ENCODE data around the gene RAB9B. TPM values are rescaled to one million over a fixed set of nuclear protein-coding genes. Genes with fewer than 3 reads are reported as not detected.

Gene RAB9B
- total RNA-seq, 1 experiment from 2014 or later: 0.05 TPM

DNA sequence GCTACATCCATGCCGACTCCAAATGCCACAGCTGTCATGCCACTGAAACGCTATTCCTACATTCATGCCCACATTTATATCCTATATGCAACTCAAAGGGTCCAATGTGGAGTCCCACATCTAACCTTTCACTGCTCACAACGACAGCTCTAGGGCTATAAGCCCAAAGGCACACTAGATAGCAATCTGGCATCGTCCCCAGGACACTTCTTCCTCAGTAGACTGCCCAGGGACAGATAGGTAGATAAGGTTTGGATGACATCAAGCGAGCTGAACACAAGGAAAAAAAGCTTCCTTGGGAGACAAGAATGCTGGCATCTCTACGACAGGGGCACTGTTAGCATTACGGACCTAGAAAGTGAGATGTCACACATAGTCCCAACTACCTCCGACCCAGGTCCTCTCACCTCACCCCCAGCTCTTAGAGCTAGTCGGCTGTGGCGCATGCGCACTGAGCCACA lies 685 bp downstream of the RAB9B start:
- H3K4me1 ChIP-seq (ENCODE audit: control insufficient read depth in 1 of 2, insufficient read depth in 2 of 2, low read length in 2 of 2): no peaks in the 10 kb centered on the region
- ChIA-PET CTCF (interaction anchor here (1.5 kb wide), 1 partner anchor 14 kb away, joined by 4 read pairs; no protein-coding TSS in a partner anchor), POLR2A (no interaction called here), RAD21 (ENCODE audit: low non-redundant PET in 1 of 2, low total read pairs in 2 of 2, uncharacterized antibody in 2 of 2, unreplicated experiment in 2 of 2) (no interaction called here)
- H3K27ac ChIP-seq (ENCODE audit: low read depth, low read length): no peak overlapping the region
- intact Hi-C loops (cut with micrococcal nuclease): no loop called here
- no peak overlapping the region for H2AFZ ChIP-seq (ENCODE audit: low read depth, low read length, poor library complexity, severe bottlenecking)
- H3K27me3 ChIP-seq (ENCODE audit: insufficient read depth, low read length): 0 out of 2 replicates have a peak, but pooled peaks cover 10% of the 10 kb centered on the region
- H3K9me3 ChIP-seq (ENCODE audit: control insufficient read depth in 1 of 2, insufficient read depth in 1 of 2, low read depth in 1 of 2, low read length in 2 of 2): no peaks in the 10 kb centered on the region
- no peaks in the 10 kb centered on the region for H3K79me2 ChIP-seq (ENCODE audit: insufficient read depth, low read length)
- DNase-seq (ENCODE audit: low read depth, low spot score) (no peak), ATAC-seq (no peak)
- no TSS peak for BruUV-seq (replicated peaks)
- no peaks in the 10 kb centered on the region for H4K20me1 ChIP-seq (ENCODE audit: insufficient read depth)
- H3K4me2 ChIP-seq (ENCODE audit: low read length): no peak overlapping the region
- H3K4me3 ChIP-seq (replicated peaks in 1 of 2; ENCODE audit: low read depth in 1 of 2, low read length in 2 of 2): no peak overlapping the region
- H3K9me2 ChIP-seq (ENCODE audit: insufficient read depth): no peaks in the 10 kb centered on the region
- TF ChIP-seq POLR2AphosphoS5 (IDR thresholded peaks at IDR 0.05; ENCODE audit: low read depth, low read length) (no peak), CEBPB (IDR thresholded peaks at IDR 0.05; ENCODE audit: low read depth) (no peak), EGR1 (IDR thresholded peaks at IDR 0.05; ENCODE audit: low read depth) (no peak), FOSL1 (IDR thresholded peaks at IDR 0.05; ENCODE audit: low read depth) (no peak), CBX3 (IDR thresholded peaks at IDR 0.05; ENCODE audit: low read depth) (no peak), SIN3A (IDR thresholded peaks at IDR 0.05; ENCODE audit: low read depth) (no peak), SRF (IDR thresholded peaks at IDR 0.05; ENCODE audit: low read depth) (no peak), ZNF274 (IDR thresholded peaks at IDR 0.05; ENCODE audit: low read depth, low read length) (no peak), ELF1 (IDR thresholded peaks at IDR 0.05; ENCODE audit: borderline replicate concordance, low read depth) (no peak), JUND (IDR thresholded peaks at IDR 0.05) (no peak)
- TF ChIP-seq, protein P1, sequence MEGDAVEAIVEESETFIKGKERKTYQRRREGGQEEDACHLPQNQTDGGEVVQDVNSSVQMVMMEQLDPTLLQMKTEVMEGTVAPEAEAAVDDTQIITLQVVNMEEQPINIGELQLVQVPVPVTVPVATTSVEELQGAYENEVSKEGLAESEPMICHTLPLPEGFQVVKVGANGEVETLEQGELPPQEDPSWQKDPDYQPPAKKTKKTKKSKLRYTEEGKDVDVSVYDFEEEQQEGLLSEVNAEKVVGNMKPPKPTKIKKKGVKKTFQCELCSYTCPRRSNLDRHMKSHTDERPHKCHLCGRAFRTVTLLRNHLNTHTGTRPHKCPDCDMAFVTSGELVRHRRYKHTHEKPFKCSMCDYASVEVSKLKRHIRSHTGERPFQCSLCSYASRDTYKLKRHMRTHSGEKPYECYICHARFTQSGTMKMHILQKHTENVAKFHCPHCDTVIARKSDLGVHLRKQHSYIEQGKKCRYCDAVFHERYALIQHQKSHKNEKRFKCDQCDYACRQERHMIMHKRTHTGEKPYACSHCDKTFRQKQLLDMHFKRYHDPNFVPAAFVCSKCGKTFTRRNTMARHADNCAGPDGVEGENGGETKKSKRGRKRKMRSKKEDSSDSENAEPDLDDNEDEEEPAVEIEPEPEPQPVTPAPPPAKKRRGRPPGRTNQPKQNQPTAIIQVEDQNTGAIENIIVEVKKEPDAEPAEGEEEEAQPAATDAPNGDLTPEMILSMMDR (IDR thresholded peaks at IDR 0.05 in 2 of 3, conservative IDR thresholded peaks at IDR 0.05 in 1 of 3; ENCODE audit: borderline replicate concordance in 1 of 3, insufficient read depth in 1 of 3, low read depth in 2 of 3, low read length in 2 of 3): no peak
- TF ChIP-seq, protein P2, sequence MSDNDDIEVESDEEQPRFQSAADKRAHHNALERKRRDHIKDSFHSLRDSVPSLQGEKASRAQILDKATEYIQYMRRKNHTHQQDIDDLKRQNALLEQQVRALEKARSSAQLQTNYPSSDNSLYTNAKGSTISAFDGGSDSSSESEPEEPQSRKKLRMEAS (IDR thresholded peaks at IDR 0.05): no peak
- no peaks in the 10 kb centered on the region for H3K36me3 ChIP-seq (ENCODE audit: control insufficient read depth in 1 of 2, insufficient read depth in 2 of 2, low read length in 2 of 2)
- H3K9ac ChIP-seq (ENCODE audit: low read length): no peak overlapping the region

Measured in HCT116 (cell line).